ENCODE data around the gene SERPINA4.

SERPINA4 gene

DNA sequence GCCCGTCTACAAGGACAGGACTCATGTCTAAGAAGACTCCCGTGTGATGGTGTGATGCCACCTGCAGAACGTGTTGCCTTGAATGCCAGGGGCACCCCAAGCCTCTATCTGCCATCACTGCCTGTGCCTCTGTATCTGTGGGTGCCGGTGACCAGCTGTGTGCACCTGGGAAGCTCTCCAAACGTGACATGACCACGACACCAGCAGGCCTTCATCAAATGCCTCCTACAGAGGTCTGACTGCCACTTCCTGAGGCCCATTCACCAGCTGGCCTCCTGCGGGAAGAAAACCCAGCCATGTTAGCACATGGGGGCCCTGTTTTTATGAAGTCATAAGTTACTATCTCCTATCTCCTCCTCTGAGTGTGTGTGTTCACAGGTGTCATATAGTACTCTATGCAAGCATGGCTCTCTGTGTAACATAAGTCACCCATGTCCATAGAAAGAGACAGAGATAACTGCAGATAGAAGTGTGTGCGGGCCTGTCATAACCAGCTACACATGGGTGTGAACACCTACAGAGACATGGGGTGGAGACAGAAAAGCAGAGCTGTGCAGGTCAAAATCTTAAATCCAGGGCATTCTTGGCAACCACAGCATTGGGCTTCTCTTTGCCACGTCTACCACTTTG, 18.3 kb upstream of the SERPINA4 start:
- no peak for DNase-seq

- no peak for DNase-seq
Observed at GRCh38 chr14:94543449-94544124, 17.7 kb upstream of the SERPINA4 start.

- DNase-seq: no peak
Observed at GRCh38 chr14:94544726-94545125, 16.5 kb upstream of the SERPINA4 start.

GRCh38 chr14:94545131-94545841, 16.0 kb upstream of the SERPINA4 start:
- no peak for DNase-seq

DNA sequence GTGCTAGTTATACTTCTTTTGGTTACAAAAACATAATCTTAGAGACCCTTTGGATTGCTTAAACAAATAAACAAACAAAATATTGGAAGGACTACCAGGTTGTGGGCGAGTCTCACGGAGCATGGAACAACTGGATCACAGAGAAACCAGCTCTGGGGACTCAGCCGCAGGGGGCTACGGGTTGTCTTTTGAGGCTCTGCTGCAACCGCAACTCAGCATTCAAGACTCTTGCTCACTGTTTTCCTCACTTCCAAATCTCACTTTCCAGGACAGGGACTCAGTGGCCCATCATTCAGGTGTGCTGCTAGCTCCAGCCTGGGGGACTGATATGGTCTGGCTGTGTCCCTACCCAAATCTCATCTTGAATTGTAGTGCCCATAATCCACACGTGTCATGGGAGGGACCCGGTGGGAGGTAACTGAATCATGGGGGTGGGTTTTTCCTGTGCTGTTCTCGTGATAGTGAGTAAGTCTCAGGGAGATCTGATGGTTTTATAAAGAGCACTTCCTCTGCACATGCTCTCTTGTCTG, 14.0 kb upstream of the SERPINA4 start:
- no peak for DNase-seq

GRCh38 chr14:94547726-94548125, 13.5 kb upstream of the SERPINA4 start:
- no peak for DNase-seq

GRCh38 chr14:94548131-94548998, 12.9 kb upstream of the SERPINA4 start:
- no peak for DNase-seq

GRCh38 chr14:94548999-94549985, 11.9 kb upstream of the SERPINA4 start:
- peak; percentile 12 for DNase-seq

- DNase-seq: no peak
Observed at GRCh38 chr14:94550041-94550440, 11.2 kb upstream of the SERPINA4 start.

DNA sequence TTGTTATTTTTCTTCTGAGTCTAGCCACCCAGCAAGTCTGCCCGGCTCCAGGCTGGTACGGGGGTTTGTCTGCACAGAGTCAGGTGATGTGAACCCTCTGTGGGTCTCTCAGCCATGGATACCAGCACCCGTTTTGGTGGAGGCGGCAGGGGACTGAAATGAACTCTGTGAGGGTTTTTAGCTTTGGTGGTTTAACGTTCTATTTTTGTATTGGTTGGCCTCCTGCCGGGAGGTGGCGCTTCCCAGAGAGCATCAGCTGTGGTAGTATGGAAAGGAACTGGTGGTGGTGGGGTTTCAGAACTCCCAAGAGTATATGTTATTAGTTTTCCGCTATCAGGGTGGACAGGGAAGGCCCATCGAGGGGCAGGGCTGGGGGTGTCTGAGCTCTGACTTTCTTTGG, 5.3 kb upstream of the SERPINA4 start:
- DNase-seq: no peak

DNA sequence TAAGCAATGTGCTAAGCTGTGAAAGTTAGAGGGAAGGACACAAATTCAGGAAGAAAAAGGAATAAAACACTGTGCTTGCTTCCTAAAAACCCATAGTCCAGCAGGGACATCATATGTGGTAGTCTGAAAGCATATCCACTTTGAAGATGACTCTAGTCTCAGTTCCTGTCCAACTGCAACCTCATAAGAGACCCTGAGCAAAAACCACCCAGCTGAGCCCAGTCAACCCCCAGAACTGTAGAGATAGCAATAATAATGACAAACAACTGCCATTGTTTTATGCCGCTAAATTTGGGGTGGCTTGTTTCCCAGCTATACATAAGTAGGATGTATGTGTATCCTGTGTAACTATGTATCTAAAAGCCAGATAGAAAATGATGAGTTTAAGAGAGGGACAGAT, 3.9 kb upstream of the SERPINA4 start:
- no peak for DNase-seq

GRCh38 chr14:94558842-94559241, 2.4 kb upstream of the SERPINA4 start:
- DNase-seq: no peak

DNA sequence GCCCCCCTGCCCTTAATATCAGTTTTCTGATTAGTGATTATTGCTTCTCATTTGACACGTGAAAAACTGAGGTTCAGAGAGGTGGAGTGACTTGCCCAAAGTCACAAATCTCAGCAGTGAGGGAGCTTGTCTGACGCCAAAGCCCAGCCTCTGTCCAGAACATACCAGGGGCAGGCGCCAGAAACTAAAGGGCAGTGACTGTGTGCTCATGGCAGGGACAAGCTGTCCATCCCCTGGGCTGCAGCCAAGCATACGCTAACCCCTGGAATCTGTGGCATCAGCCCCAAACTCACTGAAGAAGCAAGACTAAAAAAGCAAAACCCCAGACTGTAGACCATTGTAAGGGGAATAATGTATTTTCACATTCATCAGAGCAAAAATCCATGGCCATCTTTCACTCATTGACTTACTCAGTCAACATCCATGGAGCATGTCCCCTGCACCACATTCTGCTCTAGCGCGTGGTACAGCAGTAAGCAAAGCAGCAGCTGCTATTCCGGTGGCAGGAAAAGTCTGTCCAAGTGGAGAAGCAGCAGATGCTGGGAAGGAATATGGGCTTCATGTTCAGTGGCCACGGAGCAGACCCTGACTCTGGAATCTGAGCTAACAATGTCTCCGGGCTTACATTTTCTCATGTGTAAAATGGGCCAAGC, 1.5 kb upstream of the SERPINA4 start:
- DNase-seq: no peak

- no peak for DNase-seq
Observed at GRCh38 chr14:94560291-94560665, 964 bp upstream of the SERPINA4 start.

DNA sequence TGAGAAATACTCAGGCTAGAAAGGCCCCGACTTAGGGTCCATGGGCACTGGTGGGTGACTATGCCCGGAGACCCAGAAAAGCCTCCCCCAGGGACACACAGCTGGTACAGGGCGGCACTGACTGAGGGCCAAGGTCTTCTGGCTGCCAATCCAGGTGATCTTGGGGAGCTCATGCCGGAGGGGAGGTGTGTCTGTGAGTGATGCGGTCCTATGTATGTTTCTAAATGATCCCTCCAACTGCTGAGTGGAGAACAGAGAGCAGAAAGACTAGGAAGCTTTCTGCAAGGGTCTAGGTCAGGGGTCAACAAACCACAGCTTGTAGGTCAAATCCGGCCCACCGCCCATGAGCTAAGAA, 391 bp downstream of the SERPINA4 start:
- no peak for DNase-seq

DNA sequence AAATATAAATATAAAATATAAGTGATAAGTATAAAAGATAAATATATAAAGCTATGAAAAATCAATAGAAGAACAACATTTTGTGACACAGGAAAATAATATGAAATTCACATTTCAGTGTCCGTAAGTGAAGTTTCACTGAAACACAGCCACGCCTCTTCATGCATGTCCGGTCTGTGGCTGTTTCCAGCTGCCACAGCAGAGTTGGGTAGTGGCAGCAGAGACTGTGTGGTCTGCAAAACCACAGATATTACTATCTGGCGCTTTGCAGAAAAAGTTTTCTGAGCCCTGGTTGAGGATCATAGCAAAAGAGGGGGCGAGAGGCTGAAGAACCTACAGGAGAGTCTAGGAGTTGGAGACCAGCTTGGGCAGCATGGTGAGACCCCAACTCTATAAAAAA, 780 bp downstream of the SERPINA4 start:
- DNase-seq: no peak

DNA sequence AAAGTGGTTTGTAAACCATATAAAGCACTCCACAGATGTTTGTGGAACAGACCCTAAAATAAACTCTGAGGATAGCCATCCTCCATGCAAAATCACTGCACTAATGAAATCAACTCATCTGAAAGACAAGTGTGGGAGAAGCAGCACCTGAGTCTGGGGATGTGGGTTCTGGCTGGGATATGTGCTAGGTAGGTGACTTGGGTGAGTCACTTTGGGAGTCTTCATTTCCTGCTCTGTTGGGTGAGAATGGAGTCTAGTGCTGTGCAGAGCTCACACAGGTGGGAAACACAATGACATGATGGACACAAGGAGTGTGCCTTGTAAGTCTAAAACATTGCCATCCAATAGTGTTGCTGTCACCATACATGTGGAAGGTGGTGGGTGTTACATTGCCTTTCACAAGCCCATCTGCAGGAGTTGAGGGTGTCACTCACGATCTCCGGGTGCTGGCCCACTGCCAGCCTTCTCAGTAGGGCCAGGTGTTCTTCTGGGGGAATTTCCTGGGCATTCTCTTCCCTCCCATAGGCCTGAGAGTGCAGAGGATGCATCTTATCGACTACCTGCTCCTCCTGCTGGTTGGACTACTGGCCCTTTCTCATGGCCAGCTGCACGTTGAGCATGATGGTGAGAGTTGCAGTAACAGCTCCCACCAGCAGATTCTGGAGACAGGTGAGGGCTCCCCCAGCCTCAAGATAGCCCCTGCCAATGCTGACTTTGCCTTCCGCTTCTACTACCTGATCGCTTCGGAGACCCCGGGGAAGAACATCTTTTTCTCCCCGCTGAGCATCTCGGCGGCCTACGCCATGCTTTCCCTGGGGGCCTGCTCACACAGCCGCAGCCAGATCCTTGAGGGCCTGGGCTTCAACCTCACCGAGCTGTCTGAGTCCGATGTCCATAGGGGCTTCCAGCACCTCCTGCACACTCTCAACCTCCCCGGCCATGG, 2.0 kb downstream of the SERPINA4 start:
- DNase-seq: no peak

DNA sequence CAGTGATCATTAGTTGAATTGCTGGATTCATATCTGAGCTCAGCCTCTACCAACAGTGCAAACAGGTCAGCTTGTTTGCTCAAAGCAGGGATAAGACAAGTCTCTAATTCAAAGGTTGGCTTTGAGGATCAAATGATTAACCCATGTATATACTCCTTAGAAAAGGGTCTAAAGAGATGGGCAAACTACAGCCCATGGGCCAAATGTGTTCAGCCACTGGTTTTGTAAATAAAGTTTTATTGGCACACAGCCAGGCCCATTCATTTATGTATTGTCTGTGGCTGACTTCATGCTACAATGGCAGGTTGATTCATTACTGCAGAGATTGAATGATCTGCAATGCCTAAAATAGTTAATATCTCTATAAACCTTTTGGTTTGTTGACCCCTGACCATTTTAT, 3.1 kb downstream of the SERPINA4 start:
- DNase-seq: no peak

GRCh38 chr14:94568186-94568585, 6.9 kb downstream of the SERPINA4 start:
- DNase-seq: no peak

- DNase-seq: no peak
Observed at GRCh38 chr14:94569381-94570001, 8.2 kb downstream of the SERPINA4 start.

Data from NCI-H1436 (cell line).